Adrenal gland (tissue), 5 donors: ENCODE measurements around the gene FAM72D.
"Not testable (repeated sequence)": the region's sequence is repeated elsewhere in the genome, so short reads cannot be mapped to it uniquely, and the experiment has no call there.

Experiments
- POLR2A ChIP-seq, 2 donors: fragments of 450-650 bp; IDR thresholded peaks; one replicate each; pipeline ENCODE4 v1.6.1; 2017; ENCODE audit warnings: antibody characterized with exemption in 2 of 2, mild to moderate bottlenecking in 2 of 2, moderate library complexity in 1 of 2
- TF ChIP-seq, protein P1 (sequence below), 6 experiments: fragments of 450-650 bp in 4 of 6; fragments of 200-600 bp in 2 of 6; sonication (generic) in 1 of 6; IDR thresholded peaks; 1 replicate in 5 of 6; 2 replicates in 1 of 6; pipeline versions ENCODE4 v1.5.1 to v1.8.0; 2016 to 2021; ENCODE audit warnings: antibody characterized with exemption in 6 of 6, mild to moderate bottlenecking in 2 of 6, moderate library complexity in 1 of 6
- donor health status: DM: no; HTN: no; CAD: no.

GRCh38 chr1:145047553-145047952, 48.2 kb upstream of the FAM72D start:
- TF ChIP-seq POLR2A (IDR thresholded peaks at IDR 0.05), result not testable (repeated sequence)
- TF ChIP-seq, protein P1, sequence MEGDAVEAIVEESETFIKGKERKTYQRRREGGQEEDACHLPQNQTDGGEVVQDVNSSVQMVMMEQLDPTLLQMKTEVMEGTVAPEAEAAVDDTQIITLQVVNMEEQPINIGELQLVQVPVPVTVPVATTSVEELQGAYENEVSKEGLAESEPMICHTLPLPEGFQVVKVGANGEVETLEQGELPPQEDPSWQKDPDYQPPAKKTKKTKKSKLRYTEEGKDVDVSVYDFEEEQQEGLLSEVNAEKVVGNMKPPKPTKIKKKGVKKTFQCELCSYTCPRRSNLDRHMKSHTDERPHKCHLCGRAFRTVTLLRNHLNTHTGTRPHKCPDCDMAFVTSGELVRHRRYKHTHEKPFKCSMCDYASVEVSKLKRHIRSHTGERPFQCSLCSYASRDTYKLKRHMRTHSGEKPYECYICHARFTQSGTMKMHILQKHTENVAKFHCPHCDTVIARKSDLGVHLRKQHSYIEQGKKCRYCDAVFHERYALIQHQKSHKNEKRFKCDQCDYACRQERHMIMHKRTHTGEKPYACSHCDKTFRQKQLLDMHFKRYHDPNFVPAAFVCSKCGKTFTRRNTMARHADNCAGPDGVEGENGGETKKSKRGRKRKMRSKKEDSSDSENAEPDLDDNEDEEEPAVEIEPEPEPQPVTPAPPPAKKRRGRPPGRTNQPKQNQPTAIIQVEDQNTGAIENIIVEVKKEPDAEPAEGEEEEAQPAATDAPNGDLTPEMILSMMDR (IDR thresholded peaks at IDR 0.05), result not testable (repeated sequence)
